Stimulated activated CD8-positive, alpha-beta memory T cell treated with anti-CD3 and anti-CD28 coated beads, Interleukin-15, amount 100 ng/mL, for 4 hours (primary cell): ENCODE results near the gene ADAMTS2.

Experiments used
- DNase-seq, 2 donors: peaks; one replicate each; pipeline ENCODE4 v3.0.0-alpha.2; 2020; ENCODE audit warnings: low read depth in 2 of 2

The ADAMTS2 gene

GRCh38 chr5:179311091-179311470 is 34.2 kb downstream of the ADAMTS2 start:
- DNase-seq, result no peak

- DNase-seq, result no peak
These were observed 34.7 kb downstream of the ADAMTS2 start for GRCh38 chr5:179310439-179311090.

GRCh38 chr5:179309751-179310320 is 35.4 kb downstream of the ADAMTS2 start:
- no peak for DNase-seq

GRCh38 chr5:179309383-179309670 is 35.9 kb downstream of the ADAMTS2 start:
- DNase-seq, result no peak

- DNase-seq, result no peak
These were observed 36.5 kb downstream of the ADAMTS2 start for GRCh38 chr5:179308563-179309382.

- DNase-seq, result no peak
These were observed 37.3 kb downstream of the ADAMTS2 start for GRCh38 chr5:179307931-179308471.

- DNase-seq, result no peak
These were observed 38.1 kb downstream of the ADAMTS2 start for GRCh38 chr5:179307013-179307800.

- DNase-seq, result no peak
These were observed 38.9 kb downstream of the ADAMTS2 start for GRCh38 chr5:179306191-179307012.

- no peak for DNase-seq
These were observed 40.4 kb downstream of the ADAMTS2 start for GRCh38 chr5:179304871-179305270.

GRCh38 chr5:179304466-179304865 is 40.8 kb downstream of the ADAMTS2 start:
- DNase-seq, result no peak

- DNase-seq, result no peak
These were observed 41.6 kb downstream of the ADAMTS2 start for GRCh38 chr5:179303451-179304200.

GRCh38 chr5:179302499-179303185 is 42.6 kb downstream of the ADAMTS2 start:
- DNase-seq, result no peak

- DNase-seq, result no peak
These were observed 43.5 kb downstream of the ADAMTS2 start for GRCh38 chr5:179301796-179302195.

GRCh38 chr5:179301376-179301775 is 43.9 kb downstream of the ADAMTS2 start:
- DNase-seq, result no peak

- DNase-seq, result no peak
These were observed 44.6 kb downstream of the ADAMTS2 start for GRCh38 chr5:179300581-179301180.

- no peak for DNase-seq
These were observed 46.9 kb downstream of the ADAMTS2 start for GRCh38 chr5:179298181-179298993.

- no peak for DNase-seq
These were observed 47.6 kb downstream of the ADAMTS2 start for GRCh38 chr5:179297486-179298180.

- no peak for DNase-seq
These were observed 48.2 kb downstream of the ADAMTS2 start for GRCh38 chr5:179297026-179297425.
